ENCODE measurements around the gene CPE.

- no peak for TF ChIP-seq CTCF (IDR thresholded peaks at IDR 0.05)
- TF ChIP-seq POLR2A (IDR thresholded peaks at IDR 0.05), result no peak
These were observed 19.8 kb downstream of the CPE start for GRCh38 chr4:165398570-165398969.

Measured in lower leg skin (tissue), 3 donors.